ENCODE results near the gene FOXA3. TPM values are rescaled to one million over a fixed set of nuclear protein-coding genes. Genes with fewer than 3 reads are reported as not detected.

The FOXA3 gene
- total RNA-seq, 1 experiment from 2014 or later = 22.2 TPM

DNA sequence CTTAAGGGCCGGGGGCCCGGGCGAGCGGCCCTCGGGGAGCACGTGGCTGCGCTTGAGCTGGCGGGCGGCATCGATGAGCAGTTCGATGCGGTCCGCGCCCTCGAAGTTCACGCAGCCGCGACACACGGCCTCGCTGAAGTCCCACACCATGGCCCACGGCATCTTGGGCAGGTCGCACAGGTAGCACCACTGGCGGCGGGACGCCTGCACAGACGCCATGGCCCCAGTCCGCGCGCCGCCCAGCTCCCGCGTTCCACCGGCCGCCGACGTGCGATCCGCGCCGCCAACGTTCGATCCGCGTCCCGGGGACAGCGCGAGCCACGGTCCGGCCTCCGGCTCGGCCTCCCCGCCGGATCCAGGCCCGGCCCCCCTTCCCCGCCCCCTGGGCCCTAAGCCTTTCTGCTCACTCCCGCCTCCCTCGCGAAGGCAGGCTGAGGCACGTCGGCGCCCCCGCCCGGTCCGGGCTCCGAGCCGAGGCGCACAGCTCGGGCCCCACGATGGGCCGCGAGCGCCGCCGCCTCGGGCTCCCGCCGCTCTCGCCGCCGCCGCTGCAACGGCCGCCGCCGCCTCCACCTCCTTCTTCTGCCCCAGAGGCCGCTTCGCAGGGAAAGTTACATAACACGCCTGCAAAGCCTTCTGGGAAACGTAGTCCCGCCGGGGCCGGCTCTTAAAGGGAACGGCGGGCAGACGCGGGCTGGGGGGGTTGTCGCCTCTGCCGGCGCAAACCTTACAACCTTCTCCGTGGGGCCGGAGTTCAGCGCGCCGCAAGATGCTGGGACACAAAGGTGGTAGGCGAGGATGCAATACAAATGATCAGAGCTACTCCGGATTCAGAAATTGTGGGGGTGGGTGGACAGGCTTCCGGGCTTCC lies 21.7 kb downstream of the FOXA3 start, which contains the start of gene IRF2BP1:
Gene IRF2BP1 (minus strand): TSS at position 586 of the 871 bp plus-strand sequence. CDS start 367 bp downstream, at position 219.
- Histone ChIP-seq H3K4ac (ENCODE audit: low read depth, low read length) (no peak within 1 kb of the TSS), H2BK120ac (ENCODE audit: low read depth, low read length, poor library complexity, severe bottlenecking) (no peak within 1 kb of the TSS), H3K79me2 (ENCODE audit: insufficient read depth, low read length) (no peaks in the 10 kb centered on the region), H4K8ac (replicated peaks; ENCODE audit: insufficient read length, low read depth, low read length) (no peak within 1 kb of the TSS), H2AFZ (ENCODE audit: low read length) (no peak within 1 kb of the TSS), H4K20me1 (ENCODE audit: control insufficient read depth, insufficient read depth, insufficient read length) (no peaks in the 10 kb centered on the region), H3T11ph (ENCODE audit: low read length) (no peak within 1 kb of the TSS), H2BK5ac (ENCODE audit: insufficient read length, low read length) (no peak within 1 kb of the TSS), H4K91ac (ENCODE audit: insufficient read length, low read depth, low read length) (no peak within 1 kb of the TSS), H2BK15ac (ENCODE audit: low read depth, low read length) (no peak within 1 kb of the TSS), H3K4me2 (ENCODE audit: insufficient read depth, insufficient read length, low read length) (peak within 1 kb of the TSS; percentile 76), H2BK12ac (ENCODE audit: insufficient read length, low read depth, low read length) (no peak within 1 kb of the TSS), H3K9ac (ENCODE audit: extremely low read depth, insufficient read length, low read length) (peak within 1 kb of the TSS; percentile 77), H4K5ac (ENCODE audit: insufficient read length, low read depth, low read length) (no peak within 1 kb of the TSS), H3K56ac (ENCODE audit: insufficient read length, low read depth, low read length) (no peak within 1 kb of the TSS), H2BK20ac (ENCODE audit: low read depth, low read length, poor library complexity, severe bottlenecking) (no peak within 1 kb of the TSS), H3K27me3 (ENCODE audit: insufficient read depth, low read length) (no peaks in the 10 kb centered on the region), H2AK5ac (ENCODE audit: insufficient read length, low read length) (no peak within 1 kb of the TSS), H3K4me1 (ENCODE audit: insufficient read depth, low read length) (peaks cover 2% of the 10 kb centered on the region; the same call in 1 of the 2 replicates), H3K27ac (ENCODE audit: insufficient read length, low read depth, low read length) (no peak within 1 kb of the TSS), H3K23me2 (ENCODE audit: insufficient read length, low read depth, low read length, poor library complexity, severe bottlenecking) (peaks cover 19% of the 10 kb centered on the region), H3K79me1 (ENCODE audit: insufficient read depth, low read depth, low read length, poor library complexity, severe bottlenecking) (no peaks in the 10 kb centered on the region), H3K14ac (ENCODE audit: insufficient read depth, low read length) (peak within 1 kb of the TSS; percentile 89), H3K23ac (ENCODE audit: insufficient read length, low read depth, low read length) (no peak within 1 kb of the TSS), H3K9me3 (ENCODE audit: control insufficient read depth, low read depth, low read length) (no peaks in the 10 kb centered on the region), H3K18ac (ENCODE audit: insufficient read length, low read depth, low read length) (peak within 1 kb of the TSS; percentile 83)
- peak within 1 kb of the TSS; percentile 87 to 94 for H3K4me3 Mint-ChIP-seq
- no CpG with 5 or more reads among the region's 107 CpGs for WGBS (ENCODE audit: extremely low coverage, insufficient read length, low lambda C conversion rate)
- peak; percentile 91 for DNase-seq
- TF ChIP-seq, protein P1, sequence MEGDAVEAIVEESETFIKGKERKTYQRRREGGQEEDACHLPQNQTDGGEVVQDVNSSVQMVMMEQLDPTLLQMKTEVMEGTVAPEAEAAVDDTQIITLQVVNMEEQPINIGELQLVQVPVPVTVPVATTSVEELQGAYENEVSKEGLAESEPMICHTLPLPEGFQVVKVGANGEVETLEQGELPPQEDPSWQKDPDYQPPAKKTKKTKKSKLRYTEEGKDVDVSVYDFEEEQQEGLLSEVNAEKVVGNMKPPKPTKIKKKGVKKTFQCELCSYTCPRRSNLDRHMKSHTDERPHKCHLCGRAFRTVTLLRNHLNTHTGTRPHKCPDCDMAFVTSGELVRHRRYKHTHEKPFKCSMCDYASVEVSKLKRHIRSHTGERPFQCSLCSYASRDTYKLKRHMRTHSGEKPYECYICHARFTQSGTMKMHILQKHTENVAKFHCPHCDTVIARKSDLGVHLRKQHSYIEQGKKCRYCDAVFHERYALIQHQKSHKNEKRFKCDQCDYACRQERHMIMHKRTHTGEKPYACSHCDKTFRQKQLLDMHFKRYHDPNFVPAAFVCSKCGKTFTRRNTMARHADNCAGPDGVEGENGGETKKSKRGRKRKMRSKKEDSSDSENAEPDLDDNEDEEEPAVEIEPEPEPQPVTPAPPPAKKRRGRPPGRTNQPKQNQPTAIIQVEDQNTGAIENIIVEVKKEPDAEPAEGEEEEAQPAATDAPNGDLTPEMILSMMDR (conservative IDR thresholded peaks at IDR 0.05) = no peak
- peaks cover 23 to 33% of the 10 kb centered on the region in 2 experiments for H3K4me1 Mint-ChIP-seq
- H3K9me3 Mint-ChIP-seq = no peaks in the 10 kb centered on the region
- H3K36me3 Mint-ChIP-seq (ENCODE audit: insufficient read depth in 1 of 3, low read depth in 3 of 3) = peaks cover 4 to 7% (median 5%) of the 10 kb centered on the region in 3 experiments; a peak in 4 of 7 replicates
- H3K27ac Mint-ChIP-seq = peak within 1 kb of the TSS; percentile 98 to 99 (median 98)
- H3K27me3 Mint-ChIP-seq (ENCODE audit: low read depth) = peaks cover 4% of the 10 kb centered on the region; the same call in 1 of the 2 replicates
